ENCODE measurements around the gene PRKD1. TPM values are rescaled to one million over a fixed set of nuclear protein-coding genes. Genes with fewer than 3 reads are reported as not detected.

Gene PRKD1
- total RNA-seq, 1 donor from 2014 or later = 11.8 TPM

DNA sequence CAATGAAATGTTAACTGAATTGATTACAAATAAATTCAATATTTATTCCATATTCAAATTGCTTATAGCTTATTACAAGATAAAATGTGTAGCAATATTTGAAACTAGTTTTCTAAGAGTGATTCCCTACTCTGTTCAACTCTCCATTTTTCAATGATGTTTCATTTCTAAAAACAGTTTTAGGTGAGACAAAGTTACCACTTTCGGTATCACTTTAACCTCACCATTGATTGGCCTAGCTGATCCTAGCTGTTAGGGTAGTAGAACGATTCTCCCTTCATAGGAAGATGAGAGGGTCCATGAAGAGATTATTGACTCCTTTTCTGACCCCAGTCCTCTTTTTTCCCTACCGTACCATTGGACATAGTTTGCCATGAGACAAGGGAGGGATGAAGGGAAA, 373.3 kb downstream of the PRKD1 start:
- no peaks in the 10 kb centered on the region for H3K4me1 ChIP-seq
- intact Hi-C loops (cut with DNase I) = loop anchor here (5.0 kb wide), 1 partner anchor 658 kb away; no protein-coding TSS in a partner anchor
- no peak overlapping the region for H3K4me3 ChIP-seq
- TF ChIP-seq POLR2AphosphoS5 (IDR thresholded peaks at IDR 0.05; ENCODE audit: insufficient read depth in 1 of 2, low read depth in 1 of 2) = no peak
- TF ChIP-seq POLR2A (IDR thresholded peaks at IDR 0.05) = no peak
- TF ChIP-seq, protein P1, sequence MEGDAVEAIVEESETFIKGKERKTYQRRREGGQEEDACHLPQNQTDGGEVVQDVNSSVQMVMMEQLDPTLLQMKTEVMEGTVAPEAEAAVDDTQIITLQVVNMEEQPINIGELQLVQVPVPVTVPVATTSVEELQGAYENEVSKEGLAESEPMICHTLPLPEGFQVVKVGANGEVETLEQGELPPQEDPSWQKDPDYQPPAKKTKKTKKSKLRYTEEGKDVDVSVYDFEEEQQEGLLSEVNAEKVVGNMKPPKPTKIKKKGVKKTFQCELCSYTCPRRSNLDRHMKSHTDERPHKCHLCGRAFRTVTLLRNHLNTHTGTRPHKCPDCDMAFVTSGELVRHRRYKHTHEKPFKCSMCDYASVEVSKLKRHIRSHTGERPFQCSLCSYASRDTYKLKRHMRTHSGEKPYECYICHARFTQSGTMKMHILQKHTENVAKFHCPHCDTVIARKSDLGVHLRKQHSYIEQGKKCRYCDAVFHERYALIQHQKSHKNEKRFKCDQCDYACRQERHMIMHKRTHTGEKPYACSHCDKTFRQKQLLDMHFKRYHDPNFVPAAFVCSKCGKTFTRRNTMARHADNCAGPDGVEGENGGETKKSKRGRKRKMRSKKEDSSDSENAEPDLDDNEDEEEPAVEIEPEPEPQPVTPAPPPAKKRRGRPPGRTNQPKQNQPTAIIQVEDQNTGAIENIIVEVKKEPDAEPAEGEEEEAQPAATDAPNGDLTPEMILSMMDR (IDR thresholded peaks at IDR 0.05) = no peak
- no peaks in the 10 kb centered on the region for H3K27me3 ChIP-seq
- H3K36me3 ChIP-seq = no peaks in the 10 kb centered on the region
- no peak overlapping the region for H3K27ac ChIP-seq
- no peaks in the 10 kb centered on the region for H3K9me3 ChIP-seq
- DNase-seq (ENCODE audit: extremely low spot score in 2 of 2) = no peak

DNA sequence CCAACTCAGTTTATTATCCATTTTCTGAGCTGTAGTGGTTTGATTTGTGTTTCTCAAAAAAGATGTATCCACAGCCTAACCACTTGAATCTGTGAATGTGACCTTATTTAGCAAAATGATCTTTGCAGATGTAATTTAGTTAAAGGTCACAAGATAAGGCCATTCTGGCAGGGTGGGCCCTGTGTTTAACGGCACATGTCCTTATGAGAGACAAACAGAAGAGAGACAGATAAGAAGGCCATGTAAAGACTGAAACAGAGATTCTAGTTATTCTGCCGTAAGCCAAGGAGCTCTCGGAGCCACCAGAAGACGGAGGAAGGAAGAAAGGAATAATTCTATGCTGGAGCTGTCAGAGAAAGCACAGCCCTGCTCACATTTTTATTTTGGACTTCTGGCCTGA, 374.2 kb downstream of the PRKD1 start:
- Histone ChIP-seq H3K4me3 (no peak overlapping the region), H3K36me3 (no peaks in the 10 kb centered on the region), H3K4me1 (no peaks in the 10 kb centered on the region), H3K9me3 (no peaks in the 10 kb centered on the region), H3K27ac (no peak overlapping the region), H3K27me3 (no peaks in the 10 kb centered on the region)
- no peak for DNase-seq (ENCODE audit: extremely low spot score in 2 of 2)
- no peak for TF ChIP-seq POLR2AphosphoS5 (IDR thresholded peaks at IDR 0.05; ENCODE audit: insufficient read depth in 1 of 2, low read depth in 1 of 2)
- TF ChIP-seq, protein P1 (IDR thresholded peaks at IDR 0.05) = no peak
- intact Hi-C loops (cut with DNase I) = loop anchor here (5.0 kb wide), 1 partner anchor 659 kb away; no protein-coding TSS in a partner anchor

DNA sequence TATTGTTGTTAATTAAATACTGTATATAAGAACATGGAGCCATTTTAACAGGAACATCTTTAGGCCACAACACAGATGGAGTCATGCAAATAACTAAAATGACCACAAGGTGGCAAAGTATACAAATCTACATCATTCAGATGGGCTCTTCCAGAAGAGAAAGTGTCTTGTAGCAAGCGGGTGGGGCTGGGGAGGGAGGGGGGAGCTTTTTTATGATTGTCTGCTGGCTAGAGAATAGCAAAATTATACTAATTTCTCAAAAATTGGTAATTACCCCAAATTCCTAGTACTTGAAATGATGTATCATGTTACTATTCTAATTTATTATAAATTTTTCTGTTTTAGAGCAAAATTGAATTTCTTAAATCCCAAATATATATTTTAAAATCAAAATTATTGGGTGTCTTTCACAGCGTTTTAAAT, 378.7 kb downstream of the PRKD1 start:
- no peak for TF ChIP-seq POLR2AphosphoS5 (IDR thresholded peaks at IDR 0.05; ENCODE audit: insufficient read depth in 1 of 2, low read depth in 1 of 2)
- TF ChIP-seq, protein P1 (IDR thresholded peaks at IDR 0.05) = peak; percentile 16 to 52 (median 22)
- no peaks in the 10 kb centered on the region for H3K4me1 ChIP-seq
- DNase-seq (ENCODE audit: extremely low spot score in 2 of 2) = no peak
- H3K9me3 ChIP-seq = no peaks in the 10 kb centered on the region
- no peak overlapping the region for H3K4me3 ChIP-seq
- no peaks in the 10 kb centered on the region for H3K27me3 ChIP-seq
- intact Hi-C loops (cut with DNase I) = loop anchor here (10.0 kb wide), 1 partner anchor 456 kb away; no protein-coding TSS in a partner anchor
- H3K36me3 ChIP-seq = no peaks in the 10 kb centered on the region
- no peak overlapping the region for H3K27ac ChIP-seq

DNA sequence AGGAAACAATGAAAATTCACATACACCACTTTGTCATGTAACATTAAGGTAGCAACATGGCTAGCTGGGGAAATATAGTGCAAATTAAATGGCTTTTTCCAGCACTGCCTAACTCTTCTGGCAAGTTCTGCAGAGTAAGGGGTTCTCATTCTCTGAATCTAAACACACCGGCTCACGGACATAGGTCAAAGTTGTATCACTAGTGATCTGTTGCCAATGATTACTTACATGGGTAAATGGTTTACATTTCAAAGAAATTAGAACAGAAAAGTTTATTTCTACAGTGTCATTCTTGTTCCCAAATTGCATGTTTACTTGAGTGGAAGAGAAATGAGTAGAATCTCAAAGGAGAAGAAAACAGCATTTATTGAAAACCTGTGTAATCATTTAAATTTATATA, 381.9 kb downstream of the PRKD1 start:
- intact Hi-C loops (cut with DNase I) = loop anchor here (10.0 kb wide), 1 partner anchor 459 kb away; no protein-coding TSS in a partner anchor

More for the DNA sequence above, 381.9 kb downstream of the PRKD1 start:
- H3K9me3 ChIP-seq = no peaks in the 10 kb centered on the region
- H3K4me3 ChIP-seq = no peak overlapping the region
- H3K27me3 ChIP-seq = no peaks in the 10 kb centered on the region
- no peaks in the 10 kb centered on the region for H3K4me1 ChIP-seq
- no peaks in the 10 kb centered on the region for H3K36me3 ChIP-seq
- H3K27ac ChIP-seq = no peak overlapping the region
- TF ChIP-seq POLR2AphosphoS5 (IDR thresholded peaks at IDR 0.05; ENCODE audit: insufficient read depth in 1 of 2, low read depth in 1 of 2) (no peak), POLR2A (IDR thresholded peaks at IDR 0.05) (no peak)
- TF ChIP-seq, protein P1 (IDR thresholded peaks at IDR 0.05) = no peak
- DNase-seq (ENCODE audit: extremely low spot score in 2 of 2) = no peak
